ENCODE data around the gene COLEC12.

Gene COLEC12

DNA sequence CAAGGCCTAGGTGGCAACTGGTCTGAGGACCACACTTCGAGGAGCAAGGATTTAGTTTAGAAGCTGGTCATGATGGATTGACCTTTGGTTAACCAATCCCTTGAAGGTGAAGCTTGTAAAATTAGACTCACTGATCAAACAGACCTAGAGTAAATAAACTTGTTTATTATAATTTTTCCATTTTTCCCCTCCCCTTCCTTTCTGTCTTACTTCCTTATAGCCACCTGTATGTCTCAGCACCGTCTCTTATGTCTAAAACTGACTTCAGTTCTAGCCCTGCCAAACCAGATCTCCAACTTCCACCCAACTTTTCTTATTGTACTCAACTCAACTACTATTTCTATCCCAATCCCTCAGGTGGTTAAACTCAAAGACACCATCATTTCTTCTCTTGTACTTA is 139.8 kb downstream of the COLEC12 start:
- no peak for DNase-seq (ENCODE audit: low read depth)

DNA sequence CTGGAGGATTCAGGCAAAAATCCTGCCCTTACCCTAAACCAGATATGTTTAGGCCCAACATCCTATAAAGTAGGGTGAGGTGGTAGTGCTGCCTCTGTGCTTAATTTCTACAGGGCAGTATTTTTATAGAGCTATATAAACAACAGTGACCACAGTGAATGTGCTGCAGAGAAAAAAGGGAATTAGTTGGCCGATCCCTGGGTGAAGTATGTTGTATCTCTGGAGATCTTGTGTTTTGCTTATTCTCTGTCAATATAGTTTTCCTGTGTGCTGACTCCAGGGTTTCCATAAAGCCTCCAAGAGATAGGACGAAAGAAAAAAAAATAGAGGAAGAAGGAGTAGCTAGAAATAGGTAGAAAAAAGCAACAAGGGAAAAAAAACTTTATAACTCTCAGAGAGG is 143.7 kb downstream of the COLEC12 start:
- no peak for DNase-seq (ENCODE audit: low read depth)

DNA sequence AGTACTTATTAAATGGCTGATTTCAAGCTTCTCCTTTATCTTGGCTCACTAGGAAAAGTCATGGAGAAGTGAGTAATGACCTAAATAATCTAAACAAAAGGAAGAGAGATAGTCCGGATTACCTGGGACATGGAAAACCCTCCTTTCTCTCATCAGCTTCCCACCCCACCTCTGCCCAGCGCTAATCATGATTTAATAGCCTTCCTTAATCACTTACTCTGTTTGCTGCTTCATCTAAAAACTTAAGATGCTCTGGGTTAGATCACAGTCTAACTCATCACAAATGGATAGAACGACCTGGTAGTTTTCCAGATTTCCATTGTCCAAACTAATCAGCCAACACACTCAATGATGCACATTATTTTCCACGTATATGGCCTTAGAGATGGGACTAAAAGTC is 144.8 kb downstream of the COLEC12 start:
- DNase-seq (ENCODE audit: low read depth): no peak

DNA sequence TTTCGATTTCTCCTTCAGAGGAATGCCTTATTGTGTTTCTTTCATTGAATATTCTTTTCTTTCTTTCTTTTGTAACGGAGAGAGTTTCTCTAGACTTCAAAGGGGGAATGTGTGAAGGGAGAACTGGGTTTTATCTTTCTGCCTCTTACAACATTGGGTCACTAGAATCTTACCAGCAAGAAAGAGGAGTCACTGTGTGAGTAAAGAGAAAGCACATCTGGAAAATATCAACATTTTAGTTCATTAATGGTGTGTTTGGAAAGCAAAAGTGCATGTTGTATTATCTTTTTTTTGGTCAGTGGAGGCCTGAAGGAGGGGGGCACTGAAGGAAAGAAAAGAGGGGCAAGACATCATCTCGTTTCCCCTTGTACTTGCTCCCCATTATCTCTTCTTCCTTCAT is 146.0 kb downstream of the COLEC12 start:
- DNase-seq (ENCODE audit: low read depth): no peak

GRCh38 chr18:354003-354402 is 146.5 kb downstream of the COLEC12 start:
- DNase-seq (ENCODE audit: low read depth): no peak

DNA sequence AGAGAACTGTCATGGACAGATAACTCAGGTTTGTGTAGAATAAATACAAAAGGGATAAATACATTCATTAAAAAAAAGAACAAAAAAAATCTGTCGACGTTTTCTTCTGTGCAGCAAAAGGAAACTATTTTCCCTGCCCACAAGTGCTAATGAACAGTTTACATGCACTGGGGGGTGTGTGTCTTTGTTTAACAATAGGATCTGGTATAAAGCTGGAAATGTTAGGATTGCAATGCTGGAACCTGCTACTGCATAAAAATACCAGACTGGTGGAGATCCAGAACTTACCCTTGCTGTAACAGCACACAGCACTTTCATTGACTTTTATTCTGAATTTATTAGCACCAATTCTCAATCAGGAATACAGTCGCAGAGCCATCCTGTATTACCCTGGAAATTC is 148.1 kb downstream of the COLEC12 start:
- DNase-seq (ENCODE audit: low read depth): no peak

- DNase-seq (ENCODE audit: low read depth): no peak
Measured at GRCh38 chr18:350953-351572, 149.4 kb downstream of the COLEC12 start.

DNA sequence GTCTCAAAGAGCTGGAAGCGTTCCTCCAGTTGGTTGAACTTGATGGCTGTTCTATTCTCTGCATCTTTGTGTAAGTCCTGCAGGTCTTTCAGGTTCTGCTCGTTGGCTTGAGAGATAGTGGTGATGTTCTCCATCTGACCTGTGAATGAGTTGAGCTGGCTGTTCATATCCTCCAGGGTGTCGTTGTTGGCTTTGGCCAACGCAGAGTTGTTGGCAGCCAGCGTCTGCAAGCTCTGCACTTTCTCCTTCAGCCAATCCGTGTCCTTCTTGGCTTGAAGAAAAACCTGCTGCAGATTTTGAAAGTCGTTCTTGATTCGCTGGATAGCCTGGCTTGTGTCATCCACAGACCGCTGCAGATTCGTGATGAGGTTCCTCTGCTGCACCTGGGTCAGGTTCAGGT is 153.9 kb downstream of the COLEC12 start:
- no peak for DNase-seq (ENCODE audit: low read depth)

DNA sequence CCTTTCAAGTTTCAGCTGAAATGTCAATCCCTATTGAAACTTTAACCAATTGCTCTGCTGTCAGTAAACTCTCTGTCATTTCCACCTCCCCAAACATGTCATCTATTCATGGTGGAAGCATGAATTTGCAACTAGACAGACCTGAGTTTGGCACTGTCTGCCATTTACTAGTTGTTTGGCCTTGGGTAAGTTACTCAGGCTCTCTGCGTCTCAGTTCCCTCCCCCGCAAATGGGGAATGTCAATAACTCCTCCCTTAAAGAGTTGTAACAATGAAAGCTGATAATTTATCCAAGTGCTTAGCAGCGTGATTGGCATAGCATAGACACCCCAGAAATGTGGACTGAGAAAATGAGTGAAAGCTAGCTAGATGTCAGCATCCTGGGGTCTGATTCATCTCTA is 159.4 kb downstream of the COLEC12 start:
- no peak for DNase-seq (ENCODE audit: low read depth)

- DNase-seq (ENCODE audit: low read depth): no peak
Measured at GRCh38 chr18:340044-340443, 160.5 kb downstream of the COLEC12 start.

- no peak for DNase-seq (ENCODE audit: low read depth)
Measured at GRCh38 chr18:339200-339599, 161.3 kb downstream of the COLEC12 start.

- no peak for DNase-seq (ENCODE audit: low read depth)
Measured at GRCh38 chr18:336713-337112, 163.8 kb downstream of the COLEC12 start.

GRCh38 chr18:335733-336132 is 164.8 kb downstream of the COLEC12 start:
- DNase-seq (ENCODE audit: low read depth): no peak

- DNase-seq (ENCODE audit: low read depth): no peak
Measured at GRCh38 chr18:334575-335132, 165.8 kb downstream of the COLEC12 start.

- DNase-seq (ENCODE audit: low read depth): no peak
Measured at GRCh38 chr18:332721-333510, 167.6 kb downstream of the COLEC12 start.

DNA sequence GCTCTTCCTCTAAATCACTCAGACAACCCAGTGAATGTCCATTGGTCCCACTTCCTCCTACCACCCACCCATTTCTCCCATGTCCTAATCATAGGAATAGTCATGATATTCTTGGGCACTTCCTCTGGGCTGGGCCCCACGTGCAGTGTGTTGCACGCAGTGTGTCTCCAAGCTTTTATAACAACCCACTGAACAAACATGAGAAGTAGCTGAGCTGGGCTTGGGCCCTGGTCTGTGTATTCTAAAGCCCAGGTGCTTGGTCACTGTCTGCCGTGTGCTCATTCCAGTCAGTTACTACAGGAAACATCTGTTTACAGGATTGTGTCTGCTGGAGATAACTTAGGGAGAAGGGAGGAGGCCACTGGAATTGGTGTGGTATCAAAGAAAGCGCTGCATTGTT is 168.5 kb downstream of the COLEC12 start:
- DNase-seq (ENCODE audit: low read depth): no peak

DNA sequence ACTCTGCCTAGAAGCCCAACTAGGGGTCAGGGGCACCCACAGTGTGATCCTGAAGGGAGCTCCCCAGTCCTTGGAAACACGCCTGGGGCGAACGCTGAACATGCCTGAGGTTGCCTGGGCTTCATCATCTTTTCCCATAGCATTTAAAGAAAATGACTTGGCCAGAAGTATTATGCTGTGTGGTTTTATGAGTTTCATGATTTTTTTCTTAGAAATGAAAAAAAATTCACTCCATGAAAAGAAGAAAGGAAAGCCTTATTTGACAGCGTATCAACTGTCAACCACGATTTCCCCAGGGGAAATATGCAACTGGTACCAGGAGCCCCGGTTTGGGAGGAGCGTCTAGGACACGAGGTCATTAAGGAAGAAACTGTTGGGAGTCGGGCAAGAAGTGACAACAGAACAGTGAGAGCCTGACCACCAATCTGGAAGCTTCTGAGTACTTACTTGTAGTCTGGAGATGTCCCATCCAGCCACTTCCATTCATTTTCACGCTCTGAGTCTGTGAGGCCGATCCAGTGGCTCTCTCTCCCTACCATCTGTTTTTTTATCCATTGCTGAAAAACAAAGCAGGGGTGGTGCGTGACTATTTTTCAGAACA is 169.2 kb downstream of the COLEC12 start:
- no peak for DNase-seq (ENCODE audit: low read depth)

- DNase-seq (ENCODE audit: low read depth): no peak
Measured at GRCh38 chr18:328928-329327, 171.6 kb downstream of the COLEC12 start.

DNA sequence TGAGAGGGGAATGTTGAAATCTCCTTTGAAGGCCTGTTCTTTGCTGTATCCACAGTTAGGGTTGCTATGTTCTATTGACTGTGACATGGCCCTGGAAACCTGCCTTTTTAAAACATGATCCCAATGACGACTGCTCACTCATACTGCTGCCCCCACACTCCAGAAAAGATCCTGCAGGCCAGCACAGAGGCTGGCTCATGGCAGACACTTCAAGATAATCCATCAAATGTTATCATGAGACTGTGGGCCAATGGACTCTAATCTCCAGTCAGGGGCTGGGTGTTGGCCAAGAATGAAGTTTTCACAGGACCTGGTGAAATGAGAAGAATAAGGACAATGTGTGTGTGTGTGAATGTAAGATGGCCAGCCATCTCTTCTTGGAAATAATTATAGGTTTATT is 173.7 kb downstream of the COLEC12 start:
- no peak for DNase-seq (ENCODE audit: low read depth)

- no peak for DNase-seq (ENCODE audit: low read depth)
Measured at GRCh38 chr18:323253-323622, 177.3 kb downstream of the COLEC12 start.

DNA sequence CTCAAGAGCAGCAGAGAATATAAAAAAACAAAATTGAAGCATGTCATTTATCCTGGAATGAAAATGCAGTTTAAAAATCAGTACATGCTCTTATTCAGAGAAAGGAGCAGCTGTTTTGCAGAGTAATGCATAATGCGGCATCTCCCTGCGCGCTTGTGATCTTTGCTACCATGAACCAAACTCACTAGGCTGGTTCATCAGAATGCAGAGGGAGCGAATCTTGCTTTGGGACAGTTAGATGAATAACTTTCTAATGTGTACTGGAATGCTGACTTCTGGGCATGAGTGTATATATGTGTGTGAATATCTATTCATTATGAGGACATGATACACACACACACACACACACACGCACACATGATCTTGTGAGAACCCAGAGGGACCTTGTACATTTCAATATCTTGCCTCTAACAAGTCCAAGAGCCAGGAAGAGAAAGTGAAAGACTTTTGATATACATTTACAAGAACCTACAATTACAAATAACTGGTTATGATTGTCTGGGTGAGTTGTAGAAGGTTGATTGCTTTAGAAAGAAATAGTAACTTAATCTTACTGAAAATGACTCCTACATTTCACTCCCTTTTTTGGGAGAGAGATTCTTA is 178.5 kb downstream of the COLEC12 start:
- DNase-seq (ENCODE audit: low read depth): no peak

DNA sequence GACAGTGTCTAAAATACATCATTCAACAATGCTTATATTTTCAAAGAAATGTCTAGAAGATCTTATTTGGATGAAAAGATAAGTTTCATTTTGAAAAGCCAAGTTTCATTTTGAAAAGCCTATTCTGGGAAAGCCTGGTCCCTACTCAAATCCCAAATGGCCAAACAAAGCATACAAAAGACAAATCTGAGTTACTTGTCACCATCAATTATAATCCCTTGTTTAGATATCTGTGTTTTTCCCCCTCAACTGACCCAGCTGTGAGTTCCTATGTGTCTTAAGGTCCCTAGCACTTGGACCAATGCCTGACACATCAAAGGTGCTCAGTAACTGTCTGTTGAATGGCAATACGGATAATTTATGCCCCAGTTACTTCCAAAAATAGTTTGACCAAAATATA is 180.3 kb downstream of the COLEC12 start:
- no peak for DNase-seq (ENCODE audit: low read depth)

DNA sequence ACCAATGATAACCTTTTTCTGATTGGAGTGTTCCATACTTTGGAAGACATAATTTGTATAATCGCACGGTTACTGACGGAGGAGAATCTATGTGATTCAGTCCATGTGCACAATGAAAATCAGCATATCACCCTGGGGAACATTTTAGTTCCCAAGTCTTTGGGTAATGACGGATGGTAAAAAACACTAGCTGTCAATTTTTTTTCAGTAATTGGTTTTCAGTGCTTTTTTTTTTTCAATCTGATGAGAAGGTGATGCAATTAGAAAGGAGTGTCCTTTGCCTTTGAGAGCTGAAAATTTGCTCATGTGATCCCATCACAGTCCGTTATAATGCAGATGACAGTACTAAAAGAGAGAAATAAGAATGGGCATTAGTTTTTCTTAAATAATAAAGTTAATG is 180.8 kb downstream of the COLEC12 start:
- DNase-seq (ENCODE audit: low read depth): no peak

Measured in stimulated activated CD8-positive, alpha-beta memory T cell treated with anti-CD3 and anti-CD28 coated beads, Interleukin-4, amount 100 ng/mL, for 24 hours (primary cell).